HepG2 (cell line): ENCODE data around the gene PLIN3. TPM values are rescaled to one million over a fixed set of nuclear protein-coding genes. Genes with fewer than 3 reads are reported as not detected.

ENCODE experiments used
- DZIP1 ChIP-seq: sonication (generic); formaldehyde crosslinking; IDR thresholded peaks from 2 replicates; pipeline ENCODE4 v1.5.0; 2020; ENCODE audit warnings: mild to moderate bottlenecking, missing genetic modification reagents
- FOSL2 ChIP-seq: sonication (generic); formaldehyde crosslinking; IDR thresholded peaks from 2 replicates; pipeline ENCODE4 v1.4.0; 2020; ENCODE audit warnings: missing genetic modification reagents
- FOXP1 ChIP-seq, 2 experiments: fragments of 450-650 bp in 1 of 2; IDR thresholded peaks; 2 replicates each; pipeline ENCODE4 v1.6.1; 2017 to 2018; ENCODE audit warnings: antibody characterized with exemption in 1 of 2
- GLI4 ChIP-seq: sonication (generic); formaldehyde crosslinking; IDR thresholded peaks from 2 replicates; pipeline ENCODE4 v1.5.1; 2020; ENCODE audit warnings: missing genetic modification reagents, mild to moderate bottlenecking, moderate library complexity, borderline replicate concordance
- HDAC6 ChIP-seq: fragments of 200-600 bp; sonication (generic); IDR thresholded peaks from 2 replicates; pipeline ENCODE4 v1.7.0; 2017; ENCODE audit warnings: mild to moderate bottlenecking, antibody characterized with exemption, low read length, low read depth
- HNRNPH1 ChIP-seq: fragments of 200-400 bp; formaldehyde crosslinking; optimal IDR thresholded peaks from 2 replicates; pipeline ENCODE3; 2017; ENCODE audit warnings: mild to moderate bottlenecking, low read depth, low read length
- JUNB ChIP-seq: sonication (generic); formaldehyde crosslinking; IDR thresholded peaks from 2 replicates; pipeline ENCODE4 v1.8.0; 2022; ENCODE audit warnings: missing genetic modification reagents, mild to moderate bottlenecking, borderline replicate concordance
- NKX3-1 ChIP-seq: sonication (generic); formaldehyde crosslinking; IDR thresholded peaks from 2 replicates; pipeline ENCODE4 v1.5.0; 2020; ENCODE audit warnings: missing genetic modification reagents
- SPEN ChIP-seq: sonication (generic); formaldehyde crosslinking; IDR thresholded peaks from 2 replicates; pipeline ENCODE4 v1.5.1; 2020; ENCODE audit warnings: low read depth, mild to moderate bottlenecking, missing genetic modification reagents
- SYNCRIP ChIP-seq: fragments of 200-400 bp; formaldehyde crosslinking; IDR thresholded peaks from 2 replicates; pipeline ENCODE4 v1.6.1; 2018; ENCODE audit warnings: mild to moderate bottlenecking, low read depth, low read length; ENCODE audit not compliant: insufficient read depth
- ZBTB7B ChIP-seq: sonication (generic); formaldehyde crosslinking; IDR thresholded peaks from 2 replicates; pipeline ENCODE4 v1.4.0; 2020; ENCODE audit warnings: missing genetic modification reagents
- ZNF274 ChIP-seq: sonication (generic); formaldehyde crosslinking; IDR thresholded peaks from 2 replicates; pipeline ENCODE4 v1.5.1; 2020; ENCODE audit warnings: mild to moderate bottlenecking, missing genetic modification reagents
- ZNF296 ChIP-seq: sonication (generic); formaldehyde crosslinking; conservative IDR thresholded peaks from 2 replicates; pipeline ENCODE4 v1.5.0; 2020; ENCODE audit warnings: mild to moderate bottlenecking, missing genetic modification reagents
- ZNF530 ChIP-seq: sonication (generic); formaldehyde crosslinking; IDR thresholded peaks from 2 replicates; pipeline ENCODE4 v1.5.0; 2020; ENCODE audit warnings: low read depth, mild to moderate bottlenecking, missing genetic modification reagents
- ZNF644 ChIP-seq: IDR thresholded peaks from 2 replicates; pipeline ENCODE4 v1.6.1; 2016; ENCODE audit warnings: low read depth
- ZNF646 ChIP-seq: sonication (generic); formaldehyde crosslinking; IDR thresholded peaks from 2 replicates; pipeline ENCODE4 v1.9.0; 2021; ENCODE audit warnings: mild to moderate bottlenecking, missing genetic modification reagents
- ZNF800 ChIP-seq: sonication (generic); formaldehyde crosslinking; IDR thresholded peaks from 2 replicates; pipeline ENCODE4 v1.4.0; 2020; ENCODE audit warnings: missing genetic modification reagents
- ZNF850 ChIP-seq: sonication (generic); formaldehyde crosslinking; conservative IDR thresholded peaks from 2 replicates; pipeline ENCODE4 v1.9.0; 2021; ENCODE audit warnings: mild to moderate bottlenecking, missing genetic modification reagents
- polyA plus RNA-seq, 8 experiments: library from polyadenylated mRNA; depleted of rRNA in 3 of 8; stranded (reverse) in 7 of 8; unstranded in 1 of 8; fragments of >200 nt; fragmentation: Illumina TruSeq in 4 of 8; extraction: Trizol in 4 of 8; gene quantifications; 2 replicates each; pipeline versions ENCODE4 v1.2.1 to v1.2.3, GENCODE V29; 2011 to 2016; ENCODE audit warnings: low read depth in 4 of 8, missing spikeins in 1 of 8, mixed read lengths in 1 of 8; ENCODE audit not compliant: insufficient read depth in 1 of 8
- total RNA-seq, 5 experiments: library from RNA; depleted of rRNA; stranded (reverse); fragments of >200 nt; fragmentation: Illumina TruSeq; extraction: Trizol; gene quantifications; 2 replicates each; pipeline ENCODE4 v1.2.3, GENCODE V29; 2016; ENCODE audit warnings: low read depth in 1 of 5

PLIN3 gene
- total and polyA plus RNA-seq, 2 of the 13 experiments (the other 11 are each of a cell fraction or from before 2014, with no cell fraction given): 49.3 to 57.9 TPM

GRCh38 chr19:4867534-4868285, at the start of gene PLIN3 (continued):
- TF ChIP-seq NKX3-1 (CRISPR knock-in tag) (no peak), SPEN (CRISPR knock-in tag) (no peak), JUNB (CRISPR knock-in tag) (no peak; the same call in 1 of the 2 replicates), FOXP1 (IDR thresholded peaks at IDR 0.05) (peak; percentile 79), FOXP1 (CRISPR knock-in tag; IDR thresholded peaks at IDR 0.05) (0 out of 2 replicates have a peak, but pooled peaks have one; percentile 37), SYNCRIP (no peak), ZNF800 (no peak), GLI4 (0 out of 2 replicates have a peak, but pooled peaks have one; percentile 48), ZNF646 (peak; percentile 93), ZNF644 (CRISPR knock-in tag) (0 out of 2 replicates have a peak, but pooled peaks have one; percentile 19), ZNF274 (CRISPR knock-in tag) (0 out of 2 replicates have a peak, but pooled peaks have one; percentile 38), HNRNPH1 (no peak), ZBTB7B (peak; percentile 47), DZIP1 (no peak), ZNF530 (no peak), FOSL2 (CRISPR knock-in tag) (peak; percentile 80), ZNF850 (CRISPR knock-in tag) (no peak), ZNF296 (CRISPR knock-in tag) (no peak), HDAC6 (no peak)
